Retina (tissue), 1 donor: ENCODE measurements around the gene STPG3.

Experiments used
- DNase-seq: peaks from one replicate; pipeline ENCODE4 v3.0.0-alpha.2; 2016

Gene STPG3

DNA sequence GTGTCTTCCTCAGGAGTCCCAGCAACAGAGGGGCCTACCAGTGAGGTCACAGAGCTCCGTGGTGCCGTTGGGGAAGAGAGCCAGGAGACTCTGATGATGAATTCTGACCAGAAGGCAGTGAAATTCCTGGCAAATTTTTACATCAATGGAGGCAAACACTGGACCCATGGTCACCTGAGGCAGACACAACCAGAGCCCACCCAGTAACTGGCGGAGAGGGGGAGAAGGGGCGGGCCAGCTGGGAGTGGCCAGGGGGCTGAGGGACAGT lies at the start of gene STPG3:
Gene STPG3, plus strand, starts transcription at position 93 of the 268 bp plus-strand sequence. Its CDS starts 1 bp downstream, at position 94.
- no peak for DNase-seq

DNA sequence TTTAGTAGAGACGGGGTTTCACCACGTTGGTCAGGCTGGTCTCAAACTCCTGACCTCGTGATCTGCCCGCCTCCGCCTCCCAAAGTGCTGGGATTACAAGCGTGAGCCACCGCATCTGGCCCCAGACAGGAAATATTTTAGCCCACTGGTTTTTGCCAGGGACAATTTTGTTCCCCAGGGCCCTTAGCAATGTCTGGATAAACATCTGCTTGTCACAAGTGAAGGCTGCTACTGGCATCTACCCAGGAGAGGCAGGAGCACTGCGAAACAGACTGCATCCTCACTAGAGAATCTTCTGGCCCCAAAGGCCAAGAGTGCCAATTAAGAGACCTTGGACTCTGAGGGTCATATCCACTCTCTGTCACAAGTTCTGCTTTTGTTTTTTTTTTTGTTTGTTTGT lies 48.1 kb upstream of the STPG3 start:
- DNase-seq, result no peak

DNA sequence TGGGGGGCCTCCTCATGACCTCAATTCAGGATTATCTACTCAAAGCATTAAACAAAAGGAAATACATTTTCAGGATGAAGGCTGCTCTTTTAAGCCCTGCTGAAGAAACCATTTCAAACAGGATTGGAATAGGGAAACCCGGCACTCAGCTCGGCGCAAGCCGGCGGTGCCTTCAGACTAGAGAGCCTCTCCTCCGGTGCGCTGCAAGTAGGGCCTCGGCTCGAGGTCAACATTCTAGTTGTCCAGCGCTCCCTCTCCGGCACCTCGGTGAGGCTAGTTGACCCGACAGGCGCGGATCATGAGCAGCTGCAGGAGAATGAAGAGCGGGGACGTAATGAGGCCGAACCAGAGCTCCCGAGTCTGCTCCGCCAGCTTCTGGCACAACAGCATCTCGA lies 46.4 kb upstream of the STPG3 start:
- no peak for DNase-seq

DNA sequence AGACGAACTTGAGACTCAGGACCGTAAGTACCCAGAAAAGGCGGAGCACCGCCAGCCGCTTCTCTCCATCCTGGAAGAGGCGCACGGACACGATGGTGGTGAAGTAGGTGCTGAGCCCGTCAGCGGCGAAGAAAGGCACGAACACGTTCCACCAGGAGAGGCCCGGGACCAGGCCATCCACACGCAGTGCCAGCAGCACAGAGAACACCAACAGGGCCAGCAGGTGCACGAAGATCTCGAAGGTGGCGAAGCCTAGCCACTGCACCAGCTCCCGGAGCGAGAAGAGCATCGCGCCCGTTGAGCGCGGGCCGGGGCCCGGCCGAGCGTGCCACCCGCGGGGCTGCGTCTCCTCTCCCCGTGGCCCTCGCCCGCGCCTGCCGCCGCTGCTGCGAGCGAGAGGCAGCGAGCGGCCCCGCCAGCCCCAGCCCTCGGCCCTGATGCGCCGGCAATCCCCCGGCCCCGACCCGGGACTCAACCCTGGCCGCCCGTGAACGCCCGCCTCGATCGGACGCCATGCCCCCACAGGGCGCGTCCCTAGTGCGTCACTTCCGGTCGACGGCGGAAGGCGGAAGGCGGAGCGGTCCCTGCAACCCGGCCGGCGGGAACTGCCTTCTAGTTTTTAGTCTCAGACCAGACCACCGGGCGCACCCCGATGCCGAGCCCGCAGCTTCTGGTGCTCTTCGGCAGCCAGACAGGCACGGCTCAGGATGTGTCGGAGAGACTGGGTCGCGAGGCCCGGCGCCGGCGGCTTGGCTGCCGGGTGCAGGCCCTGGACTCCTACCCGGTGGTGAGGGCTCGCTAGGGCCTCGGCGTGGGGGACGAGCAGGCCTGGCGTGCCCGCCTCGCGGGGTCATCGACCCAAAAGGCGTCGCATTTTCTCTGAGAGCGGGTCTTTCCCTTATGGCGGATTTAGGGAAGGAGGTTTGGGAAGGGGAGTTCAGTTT lies 45.7 kb upstream of the STPG3 start, which contains the start of the genes NDOR1 and TMEM203:
Gene NDOR1, plus strand, starts transcription at position 575 of the 944 bp plus-strand sequence. Its CDS starts 78 bp downstream, at position 653.
Gene TMEM203, minus strand, starts transcription at position 523 of the 944 bp plus-strand sequence. Its CDS starts 234 bp downstream, at position 289.
- DNase-seq, result peak; percentile 95

DNA sequence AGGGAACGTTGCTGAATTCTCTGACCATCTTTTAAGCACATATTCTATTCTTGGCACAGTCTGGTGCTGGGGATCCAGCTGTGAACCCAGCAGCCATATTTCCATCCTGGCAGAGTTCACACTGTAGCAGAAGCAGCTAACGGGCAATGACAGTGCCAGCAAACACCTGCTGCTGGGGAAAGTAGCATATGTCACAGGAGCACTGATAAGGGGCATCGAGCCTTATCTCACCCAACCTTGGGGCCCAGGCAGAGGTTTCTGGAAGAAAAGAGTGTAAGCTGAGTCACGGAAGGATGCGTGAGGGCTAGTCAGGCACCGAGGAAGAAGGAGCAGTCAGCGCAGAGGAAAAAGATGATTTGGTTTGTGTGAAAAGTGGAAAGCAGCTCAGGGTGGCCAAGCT lies 44.5 kb upstream of the STPG3 start:
- no peak for DNase-seq

DNA sequence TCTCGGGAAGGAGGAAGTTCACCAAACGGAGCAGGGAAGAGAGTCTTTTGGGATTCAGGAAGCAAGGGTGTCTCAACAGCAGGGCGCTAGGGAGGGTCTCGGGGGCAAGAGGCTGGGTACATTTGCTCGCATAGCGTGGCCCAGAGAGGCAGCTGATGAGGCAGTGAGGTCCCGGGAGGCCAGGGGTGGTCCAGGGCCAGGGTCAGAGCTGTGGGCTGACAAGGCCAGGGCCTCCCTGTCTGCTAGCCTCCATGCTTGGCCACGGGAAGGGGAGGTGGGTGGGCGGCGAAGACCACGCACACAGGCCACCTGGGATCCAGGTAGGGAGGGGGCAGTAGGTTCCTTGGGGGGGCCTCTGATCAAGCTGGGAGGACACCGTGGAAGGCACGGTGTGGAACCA lies 39.6 kb upstream of the STPG3 start:
- no peak for DNase-seq

DNA sequence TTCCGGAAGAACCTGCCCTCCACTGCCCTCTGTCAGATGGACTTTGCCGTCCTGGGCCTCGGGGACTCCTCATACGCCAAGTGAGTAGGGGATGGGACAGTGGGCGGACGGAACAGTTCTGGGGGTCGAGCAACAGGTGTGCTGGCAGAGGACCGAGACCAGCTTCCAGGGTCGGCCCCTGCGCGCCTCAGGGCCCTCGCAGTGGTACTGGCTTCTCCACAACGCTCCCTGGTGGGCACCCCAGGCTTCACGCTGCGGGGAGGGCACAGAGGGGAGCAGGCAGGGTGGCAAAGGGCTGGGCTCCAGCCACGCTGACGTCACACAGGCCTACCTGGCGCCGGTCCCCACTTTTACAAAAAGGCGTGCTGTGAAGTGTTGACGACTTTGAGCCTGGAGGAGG lies 38.6 kb upstream of the STPG3 start:
- DNase-seq, result no peak

DNA sequence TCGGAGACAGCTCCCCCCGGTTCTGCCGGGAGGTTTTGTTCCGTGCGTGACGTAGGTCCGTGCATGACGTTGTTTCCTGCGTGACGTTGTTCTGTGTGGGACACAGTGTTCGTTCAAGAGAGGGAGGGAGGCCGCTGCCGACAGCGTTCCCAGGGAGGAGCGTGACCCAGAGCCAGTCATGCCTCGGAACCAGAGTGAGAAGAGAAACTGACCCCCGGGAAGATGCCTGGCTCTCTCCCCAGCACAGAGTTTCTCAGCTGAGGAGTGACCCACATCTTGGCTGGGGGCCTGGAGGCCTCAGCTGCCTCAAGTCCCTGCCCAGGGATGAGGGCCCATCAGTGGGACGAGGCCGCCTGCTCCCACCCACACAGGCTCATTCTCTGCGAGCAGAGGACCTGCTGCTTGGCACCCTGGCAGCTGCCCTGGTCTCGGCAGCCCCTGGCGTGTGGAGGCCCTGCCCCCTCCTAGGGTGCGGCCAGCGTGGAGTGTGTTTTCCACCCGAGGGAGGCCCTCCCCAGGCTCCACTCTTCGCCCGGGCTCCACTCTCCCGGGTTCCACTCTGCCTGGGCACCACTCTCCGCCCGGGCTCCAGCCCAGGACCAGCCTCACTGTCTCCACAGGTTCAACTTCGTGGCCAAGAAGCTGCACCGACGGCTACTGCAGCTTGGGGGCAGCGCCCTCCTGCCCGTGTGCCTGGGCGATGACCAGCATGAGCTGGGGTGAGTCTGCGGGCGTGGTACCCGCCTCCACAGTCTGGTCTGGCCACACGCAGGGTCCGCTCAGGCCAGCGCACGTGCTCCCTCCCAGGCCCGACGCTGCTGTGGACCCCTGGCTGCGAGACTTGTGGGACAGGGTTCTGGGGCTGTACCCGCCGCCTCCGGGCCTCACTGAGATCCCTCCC lies 37.7 kb upstream of the STPG3 start:
- DNase-seq, result no peak

DNA sequence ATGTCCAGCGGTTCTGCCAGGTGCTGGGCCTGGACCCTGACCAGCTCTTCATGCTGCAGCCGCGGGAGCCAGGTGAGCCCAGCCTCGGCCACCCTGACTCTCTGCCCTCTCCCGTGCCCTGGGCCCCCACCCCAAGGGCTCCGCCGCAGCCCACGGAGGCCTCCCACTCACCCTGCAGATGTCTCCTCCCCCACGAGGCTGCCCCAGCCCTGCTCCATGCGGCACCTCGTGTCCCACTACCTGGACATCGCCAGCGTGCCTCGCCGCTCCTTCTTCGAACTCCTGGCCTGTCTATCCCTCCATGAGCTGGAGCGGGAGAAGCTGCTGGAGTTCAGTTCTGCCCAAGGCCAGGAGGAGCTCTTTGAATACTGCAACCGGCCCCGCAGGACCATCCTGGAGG lies 36.5 kb upstream of the STPG3 start:
- no peak for DNase-seq

DNA sequence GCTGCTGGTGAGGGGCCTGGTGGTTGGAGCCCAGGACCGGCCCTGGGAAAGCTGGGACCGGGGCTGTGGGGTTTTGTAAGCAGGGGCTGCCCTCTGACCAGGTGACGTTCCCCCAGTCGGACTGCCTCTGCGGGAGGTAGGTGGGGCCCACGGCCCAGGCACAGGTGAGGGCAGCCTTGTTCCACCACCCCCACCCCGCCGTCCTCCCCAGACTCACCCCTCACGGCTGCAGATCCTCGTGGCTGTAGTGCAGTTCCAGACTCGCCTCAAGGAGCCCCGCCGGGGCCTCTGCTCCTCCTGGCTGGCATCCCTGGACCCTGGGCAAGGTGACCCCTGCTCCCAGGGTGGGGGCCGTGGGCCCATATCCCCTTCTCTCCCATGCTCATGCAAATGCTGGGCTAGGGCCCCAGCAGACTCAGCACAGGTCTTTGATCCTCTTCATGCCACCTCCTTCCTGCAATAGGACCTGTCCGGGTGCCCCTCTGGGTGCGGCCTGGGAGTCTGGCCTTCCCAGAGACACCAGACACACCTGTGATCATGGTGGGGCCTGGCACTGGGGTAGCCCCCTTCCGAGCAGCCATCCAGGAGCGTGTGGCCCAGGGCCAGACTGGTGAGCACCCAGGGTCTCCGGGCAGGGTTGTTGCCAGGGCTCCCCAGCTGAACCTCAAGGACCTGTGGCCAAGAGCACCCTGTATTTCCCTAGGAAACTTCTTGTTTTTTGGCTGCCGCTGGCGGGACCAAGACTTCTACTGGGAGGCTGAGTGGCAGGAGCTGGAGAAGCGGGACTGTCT lies 35.7 kb upstream of the STPG3 start:
- DNase-seq, result no peak

DNA sequence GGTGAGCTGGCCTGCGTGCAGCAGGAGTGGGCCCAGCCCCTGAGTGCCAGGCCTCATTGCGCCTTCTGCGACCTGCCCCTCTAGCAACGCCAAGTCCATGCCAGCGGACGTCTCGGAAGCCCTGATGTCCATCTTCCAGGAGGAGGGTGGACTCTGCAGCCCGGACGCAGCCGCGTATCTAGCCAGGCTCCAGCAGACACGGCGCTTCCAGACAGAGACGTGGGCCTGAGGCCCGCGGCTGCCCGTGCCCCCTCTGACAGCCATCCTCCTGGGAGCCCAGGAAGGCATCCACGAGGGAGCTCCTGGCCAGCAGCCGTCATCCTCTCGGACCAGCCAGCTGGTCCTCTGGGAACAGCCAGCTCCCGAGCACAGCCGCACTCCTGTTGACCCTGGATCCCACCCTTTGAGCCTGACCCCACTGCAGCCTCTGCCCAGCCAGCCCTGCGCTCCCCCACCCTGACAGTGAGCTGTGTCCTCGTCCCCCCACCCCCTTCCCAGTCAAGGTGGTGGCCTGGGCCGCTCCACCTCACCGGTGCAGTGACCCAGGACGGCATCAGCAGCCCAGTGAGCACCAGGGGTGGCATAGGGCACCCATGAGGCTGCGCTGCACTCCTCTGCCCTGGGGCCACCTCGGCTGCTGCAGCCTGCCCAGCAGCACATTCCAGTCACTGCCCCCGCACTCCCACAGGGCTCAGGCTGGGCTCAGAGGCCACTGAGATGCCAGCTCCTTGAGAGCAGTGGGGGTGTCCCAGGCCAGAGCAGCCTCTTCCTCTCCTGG lies 34.7 kb upstream of the STPG3 start:
- DNase-seq, result no peak

DNA sequence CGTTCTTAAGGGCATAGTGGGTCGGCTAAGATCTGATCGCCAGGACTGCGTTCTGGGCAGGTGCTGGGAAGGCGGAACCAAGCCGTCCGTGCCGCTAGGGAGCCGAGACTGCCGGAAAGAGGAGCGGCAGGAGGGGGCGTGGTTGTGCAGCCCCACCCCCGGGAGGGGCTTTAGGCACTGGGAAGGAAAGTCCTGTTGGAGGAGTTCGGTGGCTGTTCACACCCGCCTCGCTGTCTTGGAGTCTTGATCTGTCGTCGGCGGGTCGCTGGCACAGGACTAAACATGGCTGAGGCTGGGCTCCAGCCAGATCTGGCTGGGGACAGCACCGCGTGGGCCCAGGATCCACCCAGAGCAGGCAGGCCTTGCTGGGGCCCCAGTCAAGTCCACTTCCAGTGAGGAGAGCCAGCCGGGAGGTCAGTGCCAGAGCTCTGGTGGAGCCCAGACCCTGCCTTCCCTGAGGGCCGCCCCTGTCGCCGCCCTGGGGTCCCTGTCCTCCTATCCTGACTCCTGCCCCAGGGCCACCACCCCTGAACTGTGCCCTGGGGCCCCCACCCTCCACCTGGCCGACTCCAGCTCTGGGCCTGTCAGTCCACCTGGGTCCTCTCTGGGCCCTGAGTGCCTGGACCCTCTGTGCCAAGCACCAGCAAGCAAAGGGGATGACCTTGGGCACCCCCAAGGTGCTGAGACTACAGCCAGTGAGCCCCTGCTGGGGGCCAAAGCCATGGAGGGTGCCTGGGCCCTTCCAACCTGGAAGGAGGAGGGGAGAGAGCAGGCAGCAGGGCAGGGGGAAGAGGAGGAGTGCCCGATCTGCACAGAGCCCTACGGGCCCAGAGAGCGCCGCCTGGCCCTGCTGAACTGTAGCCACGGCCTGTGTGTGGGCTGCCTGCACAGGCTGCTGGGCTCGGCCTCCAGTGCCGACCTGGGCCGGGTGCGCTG lies 33.5 kb upstream of the STPG3 start:
- DNase-seq, result no peak

DNA sequence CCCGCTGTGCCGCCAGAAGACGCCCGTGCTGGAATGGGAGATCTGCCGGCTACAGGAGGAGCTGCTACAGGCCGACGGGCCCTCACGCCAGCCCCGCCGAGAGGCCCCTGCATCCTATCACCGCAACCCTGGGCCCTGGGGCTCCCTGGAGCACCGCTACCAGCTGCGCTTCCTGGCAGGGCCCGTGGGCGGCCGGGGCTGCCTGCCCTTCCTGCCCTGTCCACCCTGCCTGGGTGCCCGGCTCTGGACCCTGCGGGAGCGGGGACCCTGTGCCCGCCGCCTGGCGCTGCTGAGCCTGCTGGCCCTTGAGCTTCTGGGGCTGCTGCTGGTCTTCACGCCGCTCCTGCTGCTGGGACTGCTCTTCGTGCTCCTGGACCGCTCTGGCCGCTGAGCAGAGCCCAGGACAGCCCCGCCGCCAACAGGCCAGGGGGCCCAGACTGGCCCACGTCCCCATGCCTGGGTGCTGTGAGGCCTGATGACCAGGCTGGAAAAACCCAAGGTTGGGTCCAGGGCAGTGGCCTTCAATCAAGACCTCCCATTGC lies 32.8 kb upstream of the STPG3 start:
- no peak for DNase-seq

DNA sequence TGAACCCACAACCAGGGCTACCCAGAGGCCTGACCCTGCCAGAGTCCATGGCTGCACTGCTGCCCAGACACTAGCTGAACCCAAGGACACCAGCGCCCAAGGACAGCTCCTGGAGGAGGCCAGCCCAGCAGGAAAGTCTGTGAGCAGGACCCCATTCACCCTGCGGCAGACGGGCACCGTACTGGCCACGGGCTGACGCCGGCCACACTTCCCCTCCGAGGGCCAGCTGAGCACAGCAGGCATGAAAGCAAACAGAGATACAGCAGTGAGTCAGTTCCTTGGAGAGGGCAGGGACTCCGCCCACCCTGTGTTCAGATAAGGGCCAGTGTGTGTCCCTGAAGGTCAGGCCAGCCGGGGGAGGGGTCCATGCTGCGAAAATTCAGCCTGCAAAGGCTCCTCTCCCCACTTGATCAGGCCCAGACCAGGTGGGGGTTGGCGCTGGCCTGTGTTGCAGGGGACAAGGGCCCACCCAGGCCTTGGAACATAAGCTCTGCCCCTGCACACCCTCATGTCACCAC lies 32.3 kb upstream of the STPG3 start:
- DNase-seq, result no peak

DNA sequence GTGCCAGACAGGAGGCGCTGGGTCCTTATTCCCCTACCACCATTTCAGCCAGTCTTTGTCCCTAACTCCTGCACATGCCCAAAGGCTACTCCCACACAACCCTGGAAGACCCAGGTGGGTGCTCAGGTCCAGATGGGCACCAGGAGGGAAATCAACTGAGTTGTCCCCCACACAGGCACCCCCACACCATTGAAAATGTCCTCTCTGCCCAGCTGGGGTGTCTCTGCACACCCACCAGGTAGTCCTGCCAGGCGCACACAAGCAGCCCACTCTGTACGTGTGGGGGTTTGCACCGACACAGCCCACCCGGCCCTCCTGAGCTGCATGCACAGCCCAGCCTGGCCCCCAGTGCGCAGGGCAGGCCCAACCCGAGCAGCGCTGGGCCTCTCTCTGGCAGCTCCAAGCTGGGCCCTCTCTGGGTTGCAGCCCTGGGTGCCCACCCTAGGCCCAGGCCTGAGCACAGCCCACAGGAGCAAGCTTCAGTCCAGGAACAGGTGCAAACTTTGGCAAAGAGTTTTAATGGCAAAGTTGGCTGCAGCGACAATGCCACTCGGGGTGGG lies 31.2 kb upstream of the STPG3 start:
- DNase-seq, result no peak

DNA sequence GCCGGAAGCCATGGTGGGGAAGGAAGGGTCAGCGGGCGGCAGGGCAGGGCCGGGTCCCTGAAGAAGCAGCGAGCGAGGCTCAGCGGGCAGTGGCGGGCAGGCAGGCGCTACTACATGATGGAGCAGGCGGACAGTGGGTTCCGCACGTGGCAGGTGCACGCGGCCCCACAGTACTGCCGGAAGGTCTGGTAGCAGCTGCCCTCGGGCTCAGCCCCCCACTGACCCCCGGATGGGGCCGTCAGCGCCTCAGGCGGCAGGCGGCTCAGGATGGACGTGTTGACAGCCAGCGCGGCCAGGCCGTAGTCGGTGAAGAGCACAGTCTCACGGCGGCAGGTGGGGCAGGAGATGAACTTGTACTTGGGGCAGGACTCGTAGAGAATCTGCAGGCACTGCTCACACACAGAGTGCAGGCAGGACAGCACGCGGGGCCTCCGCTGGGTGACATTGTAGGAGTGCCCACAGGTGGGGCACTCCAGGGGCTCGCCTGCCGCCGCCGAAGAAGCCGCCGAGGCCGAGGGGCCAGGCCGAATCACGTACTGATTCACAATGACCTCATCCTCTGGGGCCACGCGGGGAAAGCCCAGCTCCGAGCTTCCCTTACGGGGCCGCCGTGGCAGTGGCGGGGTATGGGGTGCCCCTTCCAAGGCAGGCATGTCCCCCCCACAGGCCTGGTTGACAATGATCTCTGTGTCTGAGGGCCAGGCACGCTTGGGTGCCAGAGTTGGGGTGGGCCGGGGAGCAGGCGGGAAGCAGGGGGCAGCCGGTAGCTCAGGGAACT lies 30.6 kb upstream of the STPG3 start:
- no peak for DNase-seq

DNA sequence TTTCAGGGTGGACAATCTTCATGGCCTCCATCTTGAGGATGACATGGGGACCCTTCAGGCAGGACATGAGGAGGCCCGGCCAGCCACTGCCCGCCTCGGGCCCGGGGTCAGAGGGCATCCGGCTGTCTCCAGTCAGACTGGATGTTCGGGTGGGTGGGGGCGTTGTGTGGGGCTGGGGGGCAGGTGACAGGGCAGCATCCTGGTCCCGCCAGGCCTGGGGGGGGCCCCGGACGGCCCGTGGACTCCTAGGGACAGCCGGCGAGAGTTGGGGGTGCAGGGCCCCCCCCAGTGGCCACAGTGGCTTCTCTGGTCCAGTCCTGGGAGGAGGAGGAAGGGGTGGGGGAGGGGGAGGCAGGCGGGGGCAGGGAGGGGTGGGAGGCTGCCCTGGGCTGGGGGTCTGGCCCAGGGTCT lies 30.0 kb upstream of the STPG3 start:
- DNase-seq, result no peak

DNA sequence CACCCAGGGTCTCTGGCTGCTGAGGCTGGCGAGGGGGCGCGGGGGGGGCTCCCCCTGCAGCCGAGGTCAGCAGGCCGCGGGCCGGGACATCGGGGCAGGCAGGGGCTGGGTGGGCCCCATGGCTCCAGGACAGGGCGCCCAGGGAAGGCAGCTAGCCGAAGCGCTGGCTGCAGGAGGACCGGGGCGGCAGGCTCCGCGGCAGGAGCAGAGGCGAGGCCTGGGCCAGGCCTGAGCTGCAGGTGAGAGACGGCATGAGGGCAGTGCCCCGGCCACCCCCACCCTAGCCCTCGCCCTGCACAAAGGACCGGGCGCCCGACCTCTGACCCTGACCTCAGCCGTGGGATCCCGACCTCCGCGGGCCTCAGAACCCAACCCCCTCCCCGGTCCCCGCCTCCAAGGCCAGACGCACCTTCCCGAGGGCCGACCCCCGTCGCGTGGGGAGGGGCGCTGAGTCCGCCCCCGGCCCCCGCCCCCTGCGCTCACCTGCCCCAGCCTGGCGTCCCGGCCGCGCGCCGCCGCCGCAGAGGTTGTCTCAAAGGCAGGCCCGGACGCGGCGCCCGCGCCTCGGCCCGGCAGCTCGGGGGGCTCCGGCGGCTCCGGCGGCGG lies 29.5 kb upstream of the STPG3 start:
- DNase-seq, result no peak
